ENCODE results near the gene TEX48. TPM values are rescaled to one million over a fixed set of nuclear protein-coding genes. Genes with fewer than 3 reads are reported as not detected.

The TEX48 gene
- total RNA-seq, 8 experiments from 2014 or later: not detected

GRCh38 chr9:114678130-114678529 lies 3.9 kb downstream of the TEX48 start:
- H3K4me3 ChIP-seq: no peak overlapping the region
- H3K27ac ChIP-seq: no peak overlapping the region
- in situ Hi-C loops (cut with MboI; ENCODE audit: low pct_unique_long_range_greater_than_20kb in 2 of 9, low sequenced_read_pairs in 9 of 9, unreplicated experiment in 9 of 9): loop anchor here in 2 of 9 experiments (25.0 kb wide), 2 partner anchors 234 to 334 kb away; no protein-coding TSS in a partner anchor
- ATAC-seq (replicated peaks in 6 of 8): no peak
- H3K4me1 ChIP-seq (replicated peaks in 1 of 2): peaks cover 10 to 18% of the 10 kb centered on the region in 2 donors
- 39 to 100% (median 76%) methylated on average over 1 to 3 of the region's 3 CpGs; no CpG with 5 or more reads in 2 of the 10 experiments for WGBS, 10 experiments

GRCh38 chr9:114677418-114677817 lies 4.6 kb downstream of the TEX48 start:
- in situ Hi-C loops (cut with MboI; ENCODE audit: low pct_unique_long_range_greater_than_20kb in 2 of 9, low sequenced_read_pairs in 9 of 9, unreplicated experiment in 9 of 9): loop anchor here in 2 of 9 experiments (25.0 kb wide), 2 partner anchors 235 to 335 kb away; no protein-coding TSS in a partner anchor
- Histone ChIP-seq H3K4me3 (no peak overlapping the region), H3K27ac (no peak overlapping the region), H3K4me1 (replicated peaks in 1 of 2) (peaks cover 10 to 18% of the 10 kb centered on the region in 2 donors)
- WGBS, 10 experiments: 0 to 80% (median 22%) methylated on average over 1 to 3 of the region's 3 CpGs; no CpG with 5 or more reads in 2 of the 10 experiments
- ATAC-seq (replicated peaks in 6 of 8): peak; percentile 62 to 94 (median 84)

- Histone ChIP-seq H3K27ac (no peak overlapping the region), H3K4me3 (no peak overlapping the region)
- in situ Hi-C loops (cut with MboI; ENCODE audit: low pct_unique_long_range_greater_than_20kb in 2 of 9, low sequenced_read_pairs in 9 of 9, unreplicated experiment in 9 of 9): loop anchor here in 2 of 9 experiments (25.0 kb wide), 2 partner anchors 235 to 335 kb away; no protein-coding TSS in a partner anchor
Measured at GRCh38 chr9:114676901-114677300, 5.1 kb downstream of the TEX48 start.

GRCh38 chr9:114674798-114675540 lies 7.0 kb downstream of the TEX48 start:
- H3K4me3 ChIP-seq: no peak overlapping the region
- peaks cover 0 to 9% of the 10 kb centered on the region in 2 donors for H3K4me1 ChIP-seq (replicated peaks in 1 of 2)
- H3K27ac ChIP-seq: no peak overlapping the region
- in situ Hi-C loops (cut with MboI; ENCODE audit: low pct_unique_long_range_greater_than_20kb in 2 of 9, low sequenced_read_pairs in 9 of 9, unreplicated experiment in 9 of 9): loop anchor here in 8 of 9 experiments (25.0 kb wide), 5 partner anchors 237 to 862 kb away; no protein-coding TSS in a partner anchor
- ATAC-seq (replicated peaks in 6 of 8): no peak
- WGBS, 10 experiments: 18 to 100% (median 69%) methylated on average over 1 to 3 of the region's 3 CpGs; no CpG with 5 or more reads in 2 of the 10 experiments

More at GRCh38 chr9:114676901-114677300, 5.1 kb downstream of the TEX48 start:
- 54 to 100% (median 98%) methylated on average over 2 to 4 of the region's 4 CpGs; no CpG with 5 or more reads in 4 of the 10 experiments for WGBS, 10 experiments
- H3K4me1 ChIP-seq (replicated peaks in 1 of 2): peaks cover 10 to 18% of the 10 kb centered on the region in 2 donors
- ATAC-seq (replicated peaks in 6 of 8): no peak

- no peak overlapping the region for H3K4me3 ChIP-seq
- H3K27ac ChIP-seq: no peak overlapping the region
- no peak for ATAC-seq (replicated peaks in 6 of 8)
- WGBS, 10 experiments: 100% methylated on average over 2 of the region's 2 CpGs; no CpG with 5 or more reads in 9 of the 10 experiments
- in situ Hi-C loops (cut with MboI; ENCODE audit: low pct_unique_long_range_greater_than_20kb in 2 of 9, low sequenced_read_pairs in 9 of 9, unreplicated experiment in 9 of 9): loop anchor here in 7 of 9 experiments (25.0 kb wide), 4 partner anchors 237 to 863 kb away; no protein-coding TSS in a partner anchor
- H3K4me1 ChIP-seq (replicated peaks in 1 of 2): peaks cover 0 to 9% of the 10 kb centered on the region in 2 donors
Measured at GRCh38 chr9:114674076-114674797, 7.8 kb downstream of the TEX48 start.

GRCh38 chr9:114671605-114672004 lies 10.4 kb downstream of the TEX48 start:
- in situ Hi-C loops (cut with MboI; ENCODE audit: low pct_unique_long_range_greater_than_20kb in 2 of 9, low sequenced_read_pairs in 9 of 9, unreplicated experiment in 9 of 9): loop anchor here in 7 of 9 experiments (25.0 kb wide), 4 partner anchors 234 to 866 kb away; no protein-coding TSS in a partner anchor
- 0 to 36% (median 20%) methylated on average over 1 of the region's 1 CpG; no CpG with 5 or more reads in 4 of the 10 experiments for WGBS, 10 experiments

GRCh38 chr9:114669961-114670360 lies 12.0 kb downstream of the TEX48 start:
- ATAC-seq (replicated peaks in 6 of 8): no peak
- in situ Hi-C loops (cut with MboI; ENCODE audit: low pct_unique_long_range_greater_than_20kb in 2 of 9, low sequenced_read_pairs in 9 of 9, unreplicated experiment in 9 of 9): loop anchor here in 8 of 9 experiments (10.0 to 25.0 kb wide), 5 partner anchors 233 to 867 kb away; no protein-coding TSS in a partner anchor
- no peak overlapping the region for H3K27ac ChIP-seq
- no peaks in the 10 kb centered on the region for H3K4me1 ChIP-seq (replicated peaks in 1 of 2)
- no peak overlapping the region for H3K4me3 ChIP-seq

More at GRCh38 chr9:114671605-114672004, 10.4 kb downstream of the TEX48 start:
- H3K27ac ChIP-seq: no peak overlapping the region
- no peak for ATAC-seq (replicated peaks in 6 of 8)
- no peaks in the 10 kb centered on the region for H3K4me1 ChIP-seq (replicated peaks in 1 of 2)
- H3K4me3 ChIP-seq: no peak overlapping the region

- in situ Hi-C loops (cut with MboI; ENCODE audit: low pct_unique_long_range_greater_than_20kb in 2 of 9, low sequenced_read_pairs in 9 of 9, unreplicated experiment in 9 of 9): loop anchor here in 8 of 9 experiments (10.0 to 25.0 kb wide), 5 partner anchors 231 to 869 kb away; no protein-coding TSS in a partner anchor
- no peak for ATAC-seq (replicated peaks in 6 of 8)
- H3K4me1 ChIP-seq (replicated peaks in 1 of 2): no peaks in the 10 kb centered on the region
- H3K27ac ChIP-seq: no peak overlapping the region
- no peak overlapping the region for H3K4me3 ChIP-seq
- WGBS, 10 experiments: 68 to 96% (median 91%) methylated on average over 3 to 6 of the region's 6 CpGs; no CpG with 5 or more reads in 5 of the 10 experiments
Measured at GRCh38 chr9:114668146-114668545, 13.8 kb downstream of the TEX48 start.

GRCh38 chr9:114666851-114667250 lies 15.1 kb downstream of the TEX48 start:
- no peaks in the 10 kb centered on the region for H3K4me1 ChIP-seq (replicated peaks in 1 of 2)
- 0 to 82% (median 70%) methylated on average over 1 to 3 of the region's 4 CpGs; no CpG with 5 or more reads in 5 of the 10 experiments for WGBS, 10 experiments
- H3K27ac ChIP-seq: no peak overlapping the region
- in situ Hi-C loops (cut with MboI; ENCODE audit: low pct_unique_long_range_greater_than_20kb in 2 of 9, low sequenced_read_pairs in 9 of 9, unreplicated experiment in 9 of 9): loop anchor here in 8 of 9 experiments (10.0 to 25.0 kb wide), 5 partner anchors 230 to 870 kb away; no protein-coding TSS in a partner anchor
- no peak overlapping the region for H3K4me3 ChIP-seq
- no peak for ATAC-seq (replicated peaks in 6 of 8)

GRCh38 chr9:114666401-114666800 lies 15.6 kb downstream of the TEX48 start:
- Histone ChIP-seq H3K27ac (no peak overlapping the region), H3K4me1 (replicated peaks in 1 of 2) (no peaks in the 10 kb centered on the region), H3K4me3 (no peak overlapping the region)
- in situ Hi-C loops (cut with MboI; ENCODE audit: low pct_unique_long_range_greater_than_20kb in 2 of 9, low sequenced_read_pairs in 9 of 9, unreplicated experiment in 9 of 9): loop anchor here in 8 of 9 experiments (10.0 to 25.0 kb wide), 5 partner anchors 229 to 871 kb away; no protein-coding TSS in a partner anchor
- 72 to 100% (median 95%) methylated on average over 2 to 5 of the region's 5 CpGs; no CpG with 5 or more reads in 5 of the 10 experiments for WGBS, 10 experiments
- peak in 1 of 8 experiments; percentile 65 for ATAC-seq (replicated peaks in 6 of 8)

- ATAC-seq (replicated peaks in 6 of 8): no peak
- Histone ChIP-seq H3K4me3 (no peak overlapping the region), H3K27ac (no peak overlapping the region), H3K4me1 (replicated peaks in 1 of 2) (no peaks in the 10 kb centered on the region)
- WGBS, 10 experiments: 67 to 100% (median 84%) methylated on average over 2 to 3 of the region's 3 CpGs
- in situ Hi-C loops (cut with MboI; ENCODE audit: low pct_unique_long_range_greater_than_20kb in 2 of 9, low sequenced_read_pairs in 9 of 9, unreplicated experiment in 9 of 9): loop anchor here in 8 of 9 experiments (10.0 to 25.0 kb wide), 5 partner anchors 227 to 873 kb away; no protein-coding TSS in a partner anchor
Measured at GRCh38 chr9:114664181-114664580, 17.8 kb downstream of the TEX48 start.

Measured in motor neuron (in vitro differentiated cells).